ENCODE results near the gene CFLAR.
"Not testable (repeated sequence)": the region's sequence is repeated elsewhere in the genome, so short reads cannot be mapped to it uniquely, and the experiment has no call there.

The CFLAR gene

GRCh38 chr2:201149064-201149820 lies 33.3 kb downstream of the CFLAR start:
- 0 out of 2 replicates have a peak overlapping the region, but pooled peaks have one; percentile 6 for H3K4me3 ChIP-seq (ENCODE audit: low read depth, low read length)
- TF ChIP-seq, protein P1, sequence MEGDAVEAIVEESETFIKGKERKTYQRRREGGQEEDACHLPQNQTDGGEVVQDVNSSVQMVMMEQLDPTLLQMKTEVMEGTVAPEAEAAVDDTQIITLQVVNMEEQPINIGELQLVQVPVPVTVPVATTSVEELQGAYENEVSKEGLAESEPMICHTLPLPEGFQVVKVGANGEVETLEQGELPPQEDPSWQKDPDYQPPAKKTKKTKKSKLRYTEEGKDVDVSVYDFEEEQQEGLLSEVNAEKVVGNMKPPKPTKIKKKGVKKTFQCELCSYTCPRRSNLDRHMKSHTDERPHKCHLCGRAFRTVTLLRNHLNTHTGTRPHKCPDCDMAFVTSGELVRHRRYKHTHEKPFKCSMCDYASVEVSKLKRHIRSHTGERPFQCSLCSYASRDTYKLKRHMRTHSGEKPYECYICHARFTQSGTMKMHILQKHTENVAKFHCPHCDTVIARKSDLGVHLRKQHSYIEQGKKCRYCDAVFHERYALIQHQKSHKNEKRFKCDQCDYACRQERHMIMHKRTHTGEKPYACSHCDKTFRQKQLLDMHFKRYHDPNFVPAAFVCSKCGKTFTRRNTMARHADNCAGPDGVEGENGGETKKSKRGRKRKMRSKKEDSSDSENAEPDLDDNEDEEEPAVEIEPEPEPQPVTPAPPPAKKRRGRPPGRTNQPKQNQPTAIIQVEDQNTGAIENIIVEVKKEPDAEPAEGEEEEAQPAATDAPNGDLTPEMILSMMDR (IDR thresholded peaks at IDR 0.05; ENCODE audit: low read depth, low read length): no peak

DNA sequence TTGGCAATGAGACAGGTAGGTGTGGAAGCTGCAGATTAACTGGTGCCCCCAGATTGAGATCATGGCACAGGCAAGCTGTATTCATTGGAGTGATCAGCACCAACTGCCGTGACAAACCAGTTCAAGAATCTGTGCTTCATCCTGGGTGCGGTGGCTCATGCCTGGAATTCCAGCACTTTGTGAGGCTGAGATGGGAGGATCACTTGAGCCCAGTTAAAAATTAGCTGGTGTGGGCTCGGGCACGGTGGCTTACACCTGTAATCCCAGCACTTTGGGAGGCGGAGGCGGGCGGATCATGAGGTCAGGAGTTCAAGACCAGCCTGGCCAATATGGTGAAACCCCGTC lies 33.8 kb downstream of the CFLAR start:
- not testable (repeated sequence) for H3K4me3 ChIP-seq (ENCODE audit: low read depth, low read length)

DNA sequence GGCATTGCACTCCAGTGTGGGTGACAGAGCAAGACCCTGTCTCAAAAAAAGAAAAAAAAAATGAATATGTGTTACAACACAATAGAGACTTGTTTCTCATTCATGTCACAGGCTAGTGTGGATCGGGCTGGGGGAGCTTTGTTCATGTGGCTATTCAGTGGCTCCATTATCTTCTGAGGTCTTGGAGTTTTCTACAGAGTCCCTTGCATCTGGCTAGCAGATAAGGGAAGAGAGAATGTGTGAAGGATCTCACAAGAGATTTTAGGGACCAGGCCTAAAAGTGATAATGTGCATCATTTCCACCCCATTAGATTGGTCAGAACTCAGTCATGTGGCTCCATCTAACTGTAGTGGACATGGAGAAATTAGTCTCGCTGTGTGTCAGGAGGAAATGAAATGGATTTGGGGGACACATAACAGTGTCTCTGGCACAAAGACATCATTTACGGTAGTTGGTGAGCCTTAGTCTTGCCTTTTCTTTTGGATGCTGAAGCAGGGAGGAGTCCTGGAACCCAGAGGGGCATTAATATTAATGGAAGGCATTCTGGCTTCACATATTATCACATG lies 34.6 kb downstream of the CFLAR start:
- peak overlapping the region; percentile 11 for H3K4me3 ChIP-seq (ENCODE audit: low read depth, low read length)
- TF ChIP-seq, protein P1 (IDR thresholded peaks at IDR 0.05; ENCODE audit: low read depth, low read length): no peak

GRCh38 chr2:201151127-201151981 lies 35.4 kb downstream of the CFLAR start:
- H3K4me3 ChIP-seq (ENCODE audit: low read depth, low read length): peak overlapping the region; percentile 11
- TF ChIP-seq, protein P1 (IDR thresholded peaks at IDR 0.05; ENCODE audit: low read depth, low read length): no peak

- H3K4me3 ChIP-seq (ENCODE audit: low read depth, low read length): no peak overlapping the region
- TF ChIP-seq, protein P1 (IDR thresholded peaks at IDR 0.05; ENCODE audit: low read depth, low read length): no peak
Observed at GRCh38 chr2:201152517-201152916, 36.6 kb downstream of the CFLAR start.

DNA sequence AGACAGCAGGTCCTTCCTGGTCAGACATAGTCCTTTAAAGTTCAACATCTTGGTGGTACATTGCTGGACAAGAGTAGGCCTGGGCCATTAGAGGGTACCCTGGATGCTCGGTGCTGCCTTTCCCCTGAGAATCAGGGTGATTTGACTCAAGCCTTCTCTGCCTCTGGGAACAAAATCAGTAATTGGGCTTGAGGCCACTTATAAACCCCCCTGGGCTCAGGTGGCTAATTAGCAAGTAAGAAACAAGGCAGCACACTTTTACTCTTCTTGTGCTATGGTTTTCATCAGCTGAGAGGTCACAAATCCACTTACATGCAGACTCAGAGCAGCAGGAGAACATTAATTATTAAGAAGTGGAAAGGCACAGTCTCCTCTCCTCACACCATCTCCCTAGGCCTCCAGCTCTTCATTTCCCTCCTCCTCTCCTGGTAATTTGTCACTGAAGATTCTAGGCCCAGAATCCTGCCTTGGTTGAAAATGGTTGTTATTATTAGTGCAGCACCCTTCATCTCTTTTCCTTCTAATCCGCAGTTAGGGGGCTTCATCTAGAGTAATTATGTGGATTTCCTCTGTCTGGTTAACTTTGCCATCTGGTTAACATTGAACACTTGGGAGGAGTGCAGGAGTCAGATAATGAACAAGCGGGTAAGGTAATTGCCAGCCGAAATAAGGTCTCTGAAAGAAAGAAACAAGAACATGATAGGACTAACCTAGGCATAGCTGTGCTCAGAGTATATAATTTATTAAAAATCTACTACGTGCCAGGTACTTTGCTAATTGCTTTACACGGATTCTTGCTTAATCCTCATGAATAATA lies 37.2 kb downstream of the CFLAR start:
- H3K4me3 ChIP-seq (ENCODE audit: low read depth, low read length): no peak overlapping the region
- TF ChIP-seq, protein P1 (IDR thresholded peaks at IDR 0.05; ENCODE audit: low read depth, low read length): no peak

Measured in WI38 (cell line).